Esophagus squamous epithelium (tissue), 5 donors: ENCODE measurements around the gene GALNTL6. TPM values are rescaled to one million over a fixed set of nuclear protein-coding genes. Genes with fewer than 3 reads are reported as not detected.

Experiments used
- DNase-seq: peaks from one replicate; lab custom pipeline; 2025; lab: John Stamatoyannopoulos, UW
- H3K27ac ChIP-seq, 4 donors: fragments of 200-600 bp; sonication (generic); one replicate each; pipeline ENCODE4 v1.5.1; 2016 to 2019; ENCODE audit warnings: mild to moderate bottlenecking in 1 of 4
- H3K27me3 ChIP-seq, 4 donors: fragments of 200-600 bp; sonication (generic); 1 replicate in 3 of 4; 2 replicates in 1 of 4; pipeline versions ENCODE4 v1.5.1 to v1.6.0; 2017 to 2021; ENCODE audit warnings: antibody characterized with exemption in 1 of 4
- H3K36me3 ChIP-seq, 3 donors: fragments of 200-600 bp; sonication (generic); one replicate each; pipeline ENCODE4 v1.5.1; 2016 to 2019
- H3K4me1 ChIP-seq, 3 donors: fragments of 200-600 bp; sonication (generic); one replicate each; pipeline ENCODE4 v1.5.1; 2017 to 2019
- H3K4me3 ChIP-seq, 4 donors: fragments of 200-600 bp; sonication (generic); 1 replicate in 3 of 4; 2 replicates in 1 of 4; pipeline ENCODE4 v1.5.1; 2016 to 2019; ENCODE audit warnings: mild to moderate bottlenecking in 2 of 4, moderate library complexity in 1 of 4
- H3K9me3 ChIP-seq, 3 donors: fragments of 200-600 bp; sonication (generic); one replicate each; pipeline ENCODE4 v1.5.1; 2016 to 2019
- POLR2A ChIP-seq, 4 donors: fragments of 450-650 bp; IDR thresholded peaks; one replicate each; pipeline ENCODE4 v1.6.1; 2017; ENCODE audit warnings: antibody characterized with exemption in 4 of 4, mild to moderate bottlenecking in 4 of 4, moderate library complexity in 3 of 4
- WGBS, 2 donors: methylation state at CpG; one replicate each; pipeline ENCODE4 v1.1.5; 2018; 5-methylcytosine and 5-hydroxymethylcytosine counted together
- intact Hi-C: fragments of 100-400 bp; cut with DNase I; formaldehyde crosslinking; loops from one replicate; pipeline ENCODE4 v1.15.0; 2022
- total RNA-seq, 4 donors: library from RNA; depleted of rRNA; stranded (reverse); fragments of >200 nt; gene quantifications; one replicate each; pipeline ENCODE4 v1.1.0, GENCODE V29; 2016
- TF ChIP-seq, protein P1 (sequence below), 6 experiments: fragments of 450-650 bp in 4 of 6; fragments of 200-600 bp in 2 of 6; sonication (generic) in 2 of 6; IDR thresholded peaks; one replicate each; pipeline ENCODE4 v1.5.1; 2016 to 2019; ENCODE audit warnings: antibody characterized with exemption in 6 of 6, mild to moderate bottlenecking in 4 of 6, moderate library complexity in 4 of 6
- donor health status: DM: yes; HTN: yes; CAD: no.

The GALNTL6 gene
- total RNA-seq, 4 donors from 2014 or later: 0.12 TPM; not detected in 3

DNA sequence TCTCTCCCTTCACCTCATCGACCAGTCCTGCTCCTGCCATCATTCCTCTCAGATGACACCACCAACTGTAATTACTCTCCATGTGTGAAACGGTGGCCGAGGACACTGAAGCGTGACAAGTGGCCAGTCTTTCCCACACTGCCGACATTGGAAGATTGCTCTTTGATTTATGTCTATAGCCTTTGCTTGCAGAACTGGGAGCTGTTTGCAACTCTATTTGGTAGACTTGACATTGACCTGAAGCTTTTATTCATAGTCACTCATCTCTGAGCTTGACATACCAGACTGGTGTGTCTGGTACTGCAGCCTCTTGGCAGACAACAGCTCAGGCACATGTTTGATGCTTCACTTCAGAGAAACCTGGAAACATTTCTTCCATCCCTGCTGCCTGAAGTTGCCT is 1233.6 kb downstream of the GALNTL6 start:
- TF ChIP-seq POLR2A (IDR thresholded peaks at IDR 0.05): no peak
- TF ChIP-seq, protein P1, sequence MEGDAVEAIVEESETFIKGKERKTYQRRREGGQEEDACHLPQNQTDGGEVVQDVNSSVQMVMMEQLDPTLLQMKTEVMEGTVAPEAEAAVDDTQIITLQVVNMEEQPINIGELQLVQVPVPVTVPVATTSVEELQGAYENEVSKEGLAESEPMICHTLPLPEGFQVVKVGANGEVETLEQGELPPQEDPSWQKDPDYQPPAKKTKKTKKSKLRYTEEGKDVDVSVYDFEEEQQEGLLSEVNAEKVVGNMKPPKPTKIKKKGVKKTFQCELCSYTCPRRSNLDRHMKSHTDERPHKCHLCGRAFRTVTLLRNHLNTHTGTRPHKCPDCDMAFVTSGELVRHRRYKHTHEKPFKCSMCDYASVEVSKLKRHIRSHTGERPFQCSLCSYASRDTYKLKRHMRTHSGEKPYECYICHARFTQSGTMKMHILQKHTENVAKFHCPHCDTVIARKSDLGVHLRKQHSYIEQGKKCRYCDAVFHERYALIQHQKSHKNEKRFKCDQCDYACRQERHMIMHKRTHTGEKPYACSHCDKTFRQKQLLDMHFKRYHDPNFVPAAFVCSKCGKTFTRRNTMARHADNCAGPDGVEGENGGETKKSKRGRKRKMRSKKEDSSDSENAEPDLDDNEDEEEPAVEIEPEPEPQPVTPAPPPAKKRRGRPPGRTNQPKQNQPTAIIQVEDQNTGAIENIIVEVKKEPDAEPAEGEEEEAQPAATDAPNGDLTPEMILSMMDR (IDR thresholded peaks at IDR 0.05): no peak
- Histone ChIP-seq H3K4me3 (no peak overlapping the region), H3K27me3 (no peaks in the 10 kb centered on the region), H3K4me1 (peaks cover 0 to 8% (median 0%) of the 10 kb centered on the region in 3 donors), H3K9me3 (no peaks in the 10 kb centered on the region), H3K27ac (no peak overlapping the region), H3K36me3 (no peaks in the 10 kb centered on the region)
- DNase-seq: no peak
- intact Hi-C loops: no loop called here
- WGBS, 2 donors: 65% methylated on average over 5 of the region's 5 CpGs

DNA sequence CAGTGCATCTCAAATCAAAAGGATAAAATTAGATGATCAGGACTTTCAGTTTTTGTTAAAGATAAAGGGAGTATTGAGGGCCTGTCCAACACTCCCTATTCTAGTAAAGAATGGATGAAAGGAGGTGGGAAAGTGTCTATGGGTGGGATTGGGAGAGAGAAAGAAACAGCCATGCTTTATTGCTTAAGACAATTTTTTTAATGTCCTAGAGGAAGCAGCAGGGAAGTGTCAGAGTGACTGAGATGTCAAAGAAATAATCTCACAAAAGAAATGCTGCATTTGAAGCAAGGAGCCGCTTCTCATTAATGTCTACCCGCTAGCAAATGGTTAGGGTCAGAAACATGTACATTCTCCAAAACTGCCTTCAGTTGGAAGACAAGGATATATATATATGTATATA is 1238.0 kb downstream of the GALNTL6 start:
- WGBS, 2 donors: 96% methylated on average over 2 of the region's 2 CpGs
- Histone ChIP-seq H3K9me3 (no peaks in the 10 kb centered on the region), H3K4me1 (peaks cover 0 to 8% (median 0%) of the 10 kb centered on the region in 3 donors), H3K27me3 (no peaks in the 10 kb centered on the region), H3K4me3 (no peak overlapping the region), H3K27ac (no peak overlapping the region), H3K36me3 (no peaks in the 10 kb centered on the region)
- TF ChIP-seq, protein P1 (IDR thresholded peaks at IDR 0.05): no peak
- no peak for TF ChIP-seq POLR2A (IDR thresholded peaks at IDR 0.05)
- DNase-seq: no peak
- intact Hi-C loops: no loop called here

DNA sequence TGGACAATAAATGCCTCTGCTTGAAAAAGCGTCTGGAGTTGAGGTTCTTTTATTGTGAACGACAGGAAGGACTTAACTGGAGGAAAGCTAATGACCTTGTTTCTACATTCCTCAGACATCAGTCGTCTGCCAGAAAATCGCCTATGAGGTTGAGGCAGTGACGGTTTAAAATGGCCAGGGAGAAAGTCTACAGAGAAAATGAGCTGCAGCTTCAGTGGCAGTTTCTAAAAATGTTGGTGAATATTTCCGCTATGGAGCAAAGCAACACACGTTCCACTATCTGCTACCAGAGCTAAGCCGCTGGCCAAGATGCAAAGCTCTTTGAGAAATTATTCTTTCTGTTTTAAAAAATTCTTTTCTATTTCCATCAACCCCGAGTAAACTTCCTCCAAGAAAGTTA is 1238.5 kb downstream of the GALNTL6 start:
- no peak for DNase-seq
- intact Hi-C loops: no loop called here

DNA sequence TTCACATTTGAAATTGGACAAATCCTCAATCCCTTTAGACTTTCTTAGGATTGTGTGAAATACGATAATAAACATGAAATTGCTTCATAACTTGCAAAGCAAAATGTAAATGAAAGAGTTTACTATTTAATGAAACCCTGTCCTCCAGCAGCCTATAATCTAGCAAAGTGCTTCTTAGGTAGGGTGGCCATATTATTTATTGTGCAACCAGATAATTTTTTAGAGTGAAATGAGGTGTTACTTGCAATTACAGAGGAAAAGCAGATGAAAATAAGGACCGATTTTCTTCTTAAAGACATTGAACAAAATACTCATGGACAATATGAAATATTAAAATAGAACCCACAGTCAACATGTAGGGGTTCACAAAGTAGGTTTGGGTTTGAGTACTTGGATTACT is 1239.2 kb downstream of the GALNTL6 start:
- Histone ChIP-seq H3K27me3 (no peaks in the 10 kb centered on the region), H3K4me1 (peaks cover 0 to 7% (median 0%) of the 10 kb centered on the region in 3 donors), H3K4me3 (no peak overlapping the region), H3K27ac (no peak overlapping the region), H3K9me3 (no peaks in the 10 kb centered on the region), H3K36me3 (no peaks in the 10 kb centered on the region)
- TF ChIP-seq POLR2A (IDR thresholded peaks at IDR 0.05): no peak
- TF ChIP-seq, protein P1 (IDR thresholded peaks at IDR 0.05): no peak
- intact Hi-C loops: no loop called here
- WGBS, 2 donors: 62 to 92% methylated on average over 2 of the region's 2 CpGs
- no peak for DNase-seq

More for the DNA sequence above, 1238.5 kb downstream of the GALNTL6 start:
- 55 to 58% methylated on average over 9 of the region's 9 CpGs for WGBS, 2 donors
- no peak overlapping the region for H3K4me3 ChIP-seq
- TF ChIP-seq, protein P1 (IDR thresholded peaks at IDR 0.05): no peak
- TF ChIP-seq POLR2A (IDR thresholded peaks at IDR 0.05): no peak
- H3K27ac ChIP-seq: no peak overlapping the region
- peaks cover 0 to 4% (median 0%) of the 10 kb centered on the region in 3 donors for H3K4me1 ChIP-seq
- no peaks in the 10 kb centered on the region for H3K27me3 ChIP-seq
- H3K9me3 ChIP-seq: no peaks in the 10 kb centered on the region
- H3K36me3 ChIP-seq: no peaks in the 10 kb centered on the region

DNA sequence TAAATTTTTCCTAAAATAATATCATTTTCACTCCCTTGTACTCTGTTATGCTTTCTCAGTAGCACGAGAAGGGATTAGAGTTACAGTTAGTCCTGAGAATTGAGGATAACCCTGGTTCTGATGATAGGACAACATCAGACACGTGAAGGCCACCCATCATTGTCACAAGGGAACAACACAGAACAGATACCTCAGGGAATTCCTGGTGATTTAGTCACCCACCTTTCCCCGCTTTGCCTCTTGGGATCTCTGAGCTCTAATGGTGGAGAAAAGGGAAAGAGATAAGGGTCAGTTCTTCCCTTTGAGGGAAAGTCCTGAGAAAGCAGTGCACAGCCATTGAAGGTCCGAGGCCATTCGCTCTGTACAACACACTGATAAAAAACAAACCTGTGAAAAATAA is 1243.1 kb downstream of the GALNTL6 start:
- Histone ChIP-seq H3K9me3 (no peaks in the 10 kb centered on the region), H3K27ac (no peak overlapping the region), H3K4me1 (peaks cover 0 to 13% (median 0%) of the 10 kb centered on the region in 3 donors), H3K27me3 (no peaks in the 10 kb centered on the region), H3K4me3 (no peak overlapping the region), H3K36me3 (no peaks in the 10 kb centered on the region)
- intact Hi-C loops: no loop called here
- WGBS, 2 donors: 82 to 87% methylated on average over 5 of the region's 5 CpGs
- no peak for TF ChIP-seq POLR2A (IDR thresholded peaks at IDR 0.05)
- TF ChIP-seq, protein P1 (IDR thresholded peaks at IDR 0.05): no peak
- DNase-seq: no peak
